GM19035 (cell line): ENCODE results near the gene FAM200A.
"Not testable (repeated sequence)": the region's sequence is repeated elsewhere in the genome, so short reads cannot be mapped to it uniquely, and the experiment has no call there.

Experiments used
- ATAC-seq: cut with Tn5 transposase; IDR thresholded peaks from one replicate; pipeline ENCODE4 v1.9.1; 2021; ENCODE audit not compliant: unreplicated experiment

FAM200A gene

DNA sequence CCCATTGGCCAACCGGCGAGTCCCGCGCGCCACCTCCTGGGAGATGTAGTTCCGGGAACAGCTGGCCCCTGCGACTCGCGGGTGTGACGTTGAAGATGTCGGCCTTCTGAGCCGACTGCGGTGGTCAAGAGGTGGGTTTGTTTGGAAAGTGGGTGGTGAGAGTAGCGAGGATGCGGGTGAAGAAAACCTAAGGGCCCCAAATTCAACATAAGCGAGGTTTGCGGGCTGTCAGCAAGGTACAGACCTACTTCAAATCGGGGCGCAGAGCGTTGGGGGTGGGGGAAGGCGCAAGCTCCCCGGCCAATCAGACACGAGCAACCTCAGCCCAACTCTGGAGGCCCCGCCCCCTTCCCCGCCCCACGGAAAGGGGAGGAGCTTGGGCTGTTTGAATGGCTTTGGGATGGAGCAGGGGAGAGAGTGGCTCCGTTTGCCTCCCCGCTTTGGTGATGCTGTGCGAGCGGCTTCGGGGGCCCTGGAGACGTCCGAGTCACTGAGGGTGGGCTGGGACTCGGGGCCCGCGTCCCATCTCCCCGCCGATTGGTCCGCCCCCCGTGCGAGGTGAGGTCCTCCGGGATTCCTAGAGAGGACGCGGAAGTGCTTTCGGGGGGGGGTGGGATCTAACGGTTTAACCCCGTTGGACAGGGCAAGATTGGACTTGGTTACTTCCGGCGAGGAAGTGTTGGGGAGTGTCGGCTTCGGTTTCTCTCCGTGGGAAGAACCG, 47.2 kb downstream of the FAM200A start, which contains the start of gene ZKSCAN5:
ZKSCAN5 (plus strand) TSS at position 60 of the 721 bp plus-strand sequence. CDS start 1,383 bp downstream, outside the sequence.
- ATAC-seq = peak; percentile 74

DNA sequence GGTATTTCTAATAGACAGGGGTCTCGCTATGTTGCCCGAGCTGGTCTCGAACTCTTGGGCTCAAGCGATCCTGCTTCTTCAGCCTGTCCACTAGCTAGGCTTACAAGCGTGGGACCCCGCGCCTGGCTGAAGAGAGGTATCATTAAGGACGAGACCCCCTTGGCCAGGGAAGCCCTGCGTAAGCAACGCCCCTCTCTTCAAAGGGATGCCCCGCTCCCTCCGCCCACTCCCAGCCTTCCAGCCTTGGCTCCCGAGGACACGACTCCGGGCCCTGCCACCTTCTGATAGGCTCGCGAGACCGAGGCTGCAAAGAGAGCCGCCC, 47.7 kb downstream of the FAM200A start:
- ATAC-seq = no peak

DNA sequence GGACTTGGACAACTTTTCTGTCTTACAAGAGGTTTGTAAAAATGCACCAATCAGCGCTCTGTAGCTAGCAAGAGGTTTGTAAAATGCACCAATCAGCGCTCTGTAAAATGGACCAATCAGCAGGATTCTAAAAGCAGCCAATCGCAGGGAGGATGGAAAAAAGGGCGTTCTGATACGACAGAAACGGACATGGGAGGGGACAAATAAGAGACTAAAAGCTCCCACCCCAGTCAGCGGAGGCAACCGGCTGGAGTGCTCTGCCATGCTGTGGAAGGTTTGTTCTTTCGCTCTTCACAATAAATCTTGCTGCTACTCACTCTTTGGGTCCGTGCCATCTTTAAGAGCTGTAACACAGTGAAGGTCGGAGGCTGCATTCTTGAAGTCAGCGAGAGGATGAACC, 50.7 kb downstream of the FAM200A start:
- ATAC-seq = not testable (repeated sequence)

DNA sequence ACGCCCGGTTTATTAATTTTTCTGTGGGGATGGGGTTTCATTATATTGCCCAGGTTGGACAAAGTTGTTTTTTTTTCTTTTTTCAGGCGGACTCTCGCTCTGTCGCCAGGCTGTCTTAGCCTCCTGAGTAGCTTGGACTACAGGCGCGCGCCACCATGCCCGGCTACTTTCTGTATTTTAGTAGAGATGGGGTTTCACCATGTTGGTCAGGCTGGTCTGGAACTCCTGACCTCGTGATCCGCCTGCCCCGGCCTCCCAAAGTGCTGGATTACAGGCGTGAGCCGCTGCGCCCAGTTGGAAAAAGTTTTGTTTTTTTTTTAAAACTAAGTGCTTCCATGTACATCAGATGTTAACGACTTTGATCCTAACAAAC, 51.3 kb downstream of the FAM200A start:
- no peak for ATAC-seq

DNA sequence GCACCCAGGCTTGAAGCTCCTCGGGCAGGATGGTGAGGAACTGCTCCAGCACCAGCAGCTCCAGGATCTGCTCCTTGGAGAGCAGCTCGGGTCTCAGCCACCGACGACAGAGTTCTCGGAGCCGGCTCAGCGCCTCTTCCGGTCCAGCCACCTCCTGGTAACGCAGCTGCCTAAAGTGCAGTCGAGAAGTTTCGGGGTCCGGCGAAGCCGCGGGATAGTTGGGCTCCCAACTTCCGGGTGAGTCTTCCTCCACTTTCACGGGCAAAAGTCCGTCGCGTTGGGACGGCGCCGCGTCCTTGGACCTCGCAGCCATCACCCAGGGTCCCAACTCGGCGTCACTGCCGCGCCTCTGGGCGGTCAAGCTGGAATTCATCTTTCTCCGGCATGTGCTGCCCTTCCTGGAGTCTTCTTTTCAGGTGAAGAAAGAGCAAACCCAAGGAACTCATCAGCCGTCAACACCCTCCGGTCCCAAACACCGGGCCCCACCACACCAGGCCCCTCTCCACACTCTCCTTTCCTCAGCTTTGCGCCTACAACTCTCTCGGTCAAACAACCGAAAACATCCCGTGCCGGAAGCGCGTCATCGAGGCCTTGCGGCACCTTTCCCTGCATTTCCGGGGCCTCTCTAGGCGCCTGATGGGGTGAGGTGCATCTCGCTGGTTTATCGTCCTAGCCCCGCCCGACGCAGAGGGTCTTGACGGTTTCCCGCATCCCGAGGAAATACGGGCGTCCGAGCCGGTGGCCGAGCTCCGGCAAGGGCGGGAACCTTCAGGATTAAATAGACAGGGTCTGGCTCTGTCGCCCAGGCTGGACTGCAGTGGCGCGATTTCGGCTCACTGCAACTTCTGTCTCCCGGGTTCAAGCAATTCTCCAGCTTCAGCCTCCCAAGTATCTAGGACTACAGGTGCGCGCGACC, 51.9 kb downstream of the FAM200A start, which contains the start of gene ZNF394:
ZNF394 (minus strand) TSS at position 561 of the 916 bp plus-strand sequence; CDS start at position 373, 188 bp downstream.
- ATAC-seq = peak; percentile 44

DNA sequence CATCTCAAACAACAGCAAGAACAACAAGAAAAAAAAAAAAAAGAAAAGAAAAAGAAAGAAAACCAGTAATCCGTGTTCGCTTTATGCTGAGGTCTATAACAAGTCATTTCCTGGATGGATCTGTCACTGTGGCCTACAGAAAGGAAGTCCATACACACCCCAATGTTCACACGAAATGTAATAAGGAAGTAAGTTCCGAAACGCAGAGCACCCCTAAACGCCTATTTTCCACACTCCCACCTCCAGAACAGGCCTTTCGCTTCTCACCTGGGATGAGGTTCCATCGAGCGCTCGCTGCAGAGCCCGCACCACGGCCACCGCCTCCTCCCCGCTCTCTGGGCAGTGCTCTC, 52.6 kb downstream of the FAM200A start:
- peak; percentile 14 for ATAC-seq

DNA sequence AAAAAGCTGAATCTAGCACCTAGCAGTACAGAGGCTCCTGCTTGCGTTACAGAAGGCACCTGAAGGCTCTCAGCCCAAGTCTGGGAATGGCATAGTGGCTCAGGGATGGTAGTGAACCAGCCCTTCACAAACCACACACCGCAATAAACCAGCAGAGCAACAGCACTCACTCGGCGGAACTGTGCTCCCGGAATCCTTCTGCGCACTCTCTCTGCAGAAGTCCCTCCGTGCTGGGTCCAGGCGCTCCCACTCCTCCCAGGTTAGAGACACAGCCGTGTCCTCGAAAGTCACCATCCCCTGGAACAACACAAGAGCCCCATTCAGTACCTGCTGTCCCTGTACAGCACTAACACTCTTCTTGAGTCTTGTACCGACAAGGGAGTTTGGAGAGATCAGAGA, 53.4 kb downstream of the FAM200A start:
- no peak for ATAC-seq

DNA sequence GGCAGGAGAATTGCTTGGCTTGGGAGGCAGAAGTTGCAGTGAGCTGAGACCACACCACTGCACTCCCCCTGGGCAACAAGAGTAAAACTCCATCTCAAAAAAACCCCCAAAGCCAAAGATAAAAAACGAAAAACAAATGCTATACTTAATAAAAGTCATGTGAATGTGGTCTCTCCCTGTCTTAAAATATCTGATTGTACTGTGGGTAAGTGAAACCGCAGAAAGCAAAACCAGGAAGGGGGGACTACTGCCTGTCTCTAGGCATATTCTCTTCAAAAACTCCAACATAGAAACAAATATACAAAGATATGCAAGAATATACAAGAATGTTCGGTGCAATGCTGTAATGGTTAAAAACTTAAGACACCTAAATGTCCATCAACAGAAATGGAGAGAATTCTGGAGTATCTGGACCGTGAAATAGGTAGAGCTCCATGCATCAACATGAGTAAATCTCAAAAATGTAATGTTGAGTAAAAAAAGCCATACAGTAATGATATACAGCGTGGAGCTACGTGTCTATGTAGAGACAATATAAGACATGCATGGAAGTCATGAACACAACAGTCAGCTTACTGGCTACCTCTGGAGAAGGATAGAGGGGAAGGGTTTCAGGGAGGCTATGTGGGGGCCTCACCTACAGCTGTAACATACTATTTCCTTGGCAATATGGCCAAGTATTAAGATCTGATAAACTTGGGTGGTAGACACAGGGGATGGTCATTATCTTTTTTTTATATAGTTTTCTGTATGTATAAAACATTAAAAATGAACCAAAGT, 54.0 kb downstream of the FAM200A start:
- no peak for ATAC-seq
